Activated T-cell treated with anti-CD3 and anti-CD28 coated beads, Interleukin-2, amount 50 U/mL, for 72 hours (primary cell): Measurements from ENCODE around the gene GLB1L3. TPM values are rescaled to one million over a fixed set of nuclear protein-coding genes. Genes with fewer than 3 reads are reported as not detected.
"Not testable (repeated sequence)": the region's sequence is repeated elsewhere in the genome, so short reads cannot be mapped to it uniquely, and the experiment has no call there.

Experiments used
- ATAC-seq, 2 donors: fragments of 150-1000 bp; cut with Tn5 transposase; replicated peaks in 1 of 2; 2 replicates each; pipeline ENCODE4 v1.10.0; 2021; ENCODE audit warnings: moderate library complexity in 2 of 2, mild to moderate bottlenecking in 1 of 2
- DNase-seq, 2 donors: peaks; one replicate each; pipeline ENCODE4 v3.0.0; 2021 to 2022; ENCODE audit warnings: mixed read lengths in 1 of 2
- H3K27ac Mint-ChIP-seq: one replicate; pipeline ENCODE4 v1.8.0; 2022; ENCODE audit warnings: mild to moderate bottlenecking, moderate library complexity, mixed read lengths
- H3K27me3 Mint-ChIP-seq: one replicate; pipeline ENCODE4 v1.8.0; 2022; ENCODE audit warnings: low read depth, mixed read lengths
- H3K36me3 Mint-ChIP-seq, 2 donors: one replicate each; pipeline ENCODE4 v1.8.0; 2022; ENCODE audit warnings: mixed read lengths in 2 of 2, mild to moderate bottlenecking in 1 of 2; ENCODE audit not compliant: insufficient read depth in 2 of 2
- H3K4me1 Mint-ChIP-seq: one replicate; pipeline ENCODE4 v1.8.0; 2022; ENCODE audit warnings: low read depth, mixed read lengths
- H3K4me3 Mint-ChIP-seq, 2 donors: one replicate each; pipeline ENCODE4 v1.8.0; 2022; ENCODE audit warnings: mild to moderate bottlenecking in 2 of 2, mixed read lengths in 2 of 2, moderate library complexity in 2 of 2
- H3K9me3 Mint-ChIP-seq, 2 donors: one replicate each; pipeline ENCODE4 v1.8.0; 2022; ENCODE audit warnings: mixed read lengths in 2 of 2
- total RNA-seq, 2 donors: library from RNA; stranded (reverse); gene quantifications; one replicate each; pipeline ENCODE4 v1.2.3, GENCODE V29; 2022

The GLB1L3 gene
- total RNA-seq, 2 donors from 2014 or later: 13.0 to 13.6 TPM

DNA sequence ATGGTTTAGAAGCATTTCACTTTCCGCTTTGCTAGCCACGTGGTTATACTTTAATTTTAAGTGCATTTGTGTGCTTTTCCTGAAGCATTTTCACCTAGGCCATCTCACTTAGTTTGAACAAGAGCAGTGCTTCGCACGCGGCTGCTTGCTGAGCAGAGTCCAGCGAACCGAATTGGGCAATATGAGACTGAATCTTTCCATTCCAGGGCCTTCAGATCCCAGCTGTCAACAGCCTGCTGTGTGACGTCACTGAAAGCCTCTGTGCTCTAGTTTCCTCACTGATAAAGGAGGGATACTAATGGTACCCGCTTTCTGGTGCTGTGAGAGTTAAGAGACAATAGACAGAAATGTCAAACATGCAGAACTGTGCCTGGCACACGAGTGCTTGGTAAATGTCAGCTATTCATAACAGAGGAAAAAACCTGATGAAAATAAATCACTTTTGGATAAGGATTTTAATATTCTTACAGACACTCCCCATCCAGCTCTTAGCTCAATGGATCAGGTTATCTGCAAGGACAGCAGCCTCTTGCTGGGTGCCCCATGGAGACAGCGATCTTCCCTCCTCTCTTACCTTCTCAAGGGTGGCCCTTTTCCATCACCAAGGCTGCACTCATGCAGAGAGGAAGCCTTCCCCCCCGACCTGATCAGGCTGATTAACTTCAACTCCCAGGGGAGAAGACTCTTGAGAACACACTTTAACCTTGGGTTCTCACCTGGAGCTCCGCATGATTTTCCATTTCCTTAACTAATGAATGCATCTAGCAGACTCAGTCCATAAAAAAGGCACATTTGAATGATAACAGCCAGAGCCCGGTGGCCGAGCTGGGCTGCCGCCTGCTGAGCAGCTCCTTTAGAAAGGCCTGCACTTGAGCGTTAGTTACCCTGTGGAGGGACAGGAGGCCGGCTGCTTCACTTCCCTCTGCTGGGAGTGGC lies 3.5 kb upstream of the GLB1L3 start:
- ATAC-seq (no peak), DNase-seq (no peak)
- Mint-ChIP-seq H3K9me3 (no peaks in the 10 kb centered on the region), H3K27me3 (no peaks in the 10 kb centered on the region), H3K4me3 (peak overlapping the region; percentile 31 to 98), H3K4me1 (peaks cover 53% of the 10 kb centered on the region), H3K27ac (peak overlapping the region; percentile 20), H3K36me3 (peaks cover 1 to 6% of the 10 kb centered on the region in 2 donors)

DNA sequence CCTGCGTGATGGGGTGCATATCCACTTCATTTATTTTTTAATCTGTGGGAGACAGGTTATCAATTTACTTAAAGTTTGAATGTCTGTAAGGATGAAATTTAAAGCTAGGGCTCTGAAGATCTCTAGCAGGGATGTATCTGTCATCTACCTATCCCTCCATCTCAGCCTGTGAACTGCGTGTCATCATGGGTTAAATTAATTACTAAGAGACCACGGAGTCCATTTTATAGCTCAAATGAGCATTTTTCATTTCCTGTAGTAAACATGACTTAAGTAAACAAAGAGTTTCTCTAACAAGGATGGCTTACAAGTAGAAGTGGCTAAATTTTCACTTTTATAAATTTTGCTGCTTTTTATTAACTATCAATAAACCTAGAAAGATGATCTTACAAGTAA lies 2.9 kb upstream of the GLB1L3 start:
- Mint-ChIP-seq H3K9me3 (no peaks in the 10 kb centered on the region), H3K36me3 (peaks cover 3 to 8% of the 10 kb centered on the region in 2 donors), H3K27ac (peak overlapping the region; percentile 20), H3K4me1 (peaks cover 53% of the 10 kb centered on the region), H3K27me3 (no peaks in the 10 kb centered on the region), H3K4me3 (peak overlapping the region; percentile 31 to 98)
- ATAC-seq (no peak), DNase-seq (no peak)

DNA sequence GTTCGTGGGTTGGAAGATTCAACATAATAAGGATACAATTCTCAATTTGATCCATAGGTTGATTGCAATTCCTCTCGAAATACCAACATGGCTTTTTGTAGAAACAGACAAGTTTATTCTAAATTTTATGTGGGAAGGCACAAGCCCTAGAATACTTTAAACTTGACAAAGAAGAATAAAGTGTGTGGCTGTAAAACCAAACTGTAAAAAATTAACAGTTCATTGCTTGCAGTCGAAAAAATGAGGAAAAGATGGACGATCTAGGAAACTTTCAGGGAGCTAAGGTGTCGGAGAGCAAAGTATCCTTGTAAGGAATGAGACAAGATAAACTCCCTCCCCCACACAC lies 1.0 kb upstream of the GLB1L3 start:
- Mint-ChIP-seq H3K27ac (peak overlapping the region; percentile 97), H3K9me3 (no peaks in the 10 kb centered on the region), H3K4me1 (peaks cover 50% of the 10 kb centered on the region), H3K36me3 (peaks cover 5 to 8% of the 10 kb centered on the region in 2 donors), H3K27me3 (no peaks in the 10 kb centered on the region), H3K4me3 (peak overlapping the region; percentile 95 to 98)
- DNase-seq (no peak), ATAC-seq (no peak)

DNA sequence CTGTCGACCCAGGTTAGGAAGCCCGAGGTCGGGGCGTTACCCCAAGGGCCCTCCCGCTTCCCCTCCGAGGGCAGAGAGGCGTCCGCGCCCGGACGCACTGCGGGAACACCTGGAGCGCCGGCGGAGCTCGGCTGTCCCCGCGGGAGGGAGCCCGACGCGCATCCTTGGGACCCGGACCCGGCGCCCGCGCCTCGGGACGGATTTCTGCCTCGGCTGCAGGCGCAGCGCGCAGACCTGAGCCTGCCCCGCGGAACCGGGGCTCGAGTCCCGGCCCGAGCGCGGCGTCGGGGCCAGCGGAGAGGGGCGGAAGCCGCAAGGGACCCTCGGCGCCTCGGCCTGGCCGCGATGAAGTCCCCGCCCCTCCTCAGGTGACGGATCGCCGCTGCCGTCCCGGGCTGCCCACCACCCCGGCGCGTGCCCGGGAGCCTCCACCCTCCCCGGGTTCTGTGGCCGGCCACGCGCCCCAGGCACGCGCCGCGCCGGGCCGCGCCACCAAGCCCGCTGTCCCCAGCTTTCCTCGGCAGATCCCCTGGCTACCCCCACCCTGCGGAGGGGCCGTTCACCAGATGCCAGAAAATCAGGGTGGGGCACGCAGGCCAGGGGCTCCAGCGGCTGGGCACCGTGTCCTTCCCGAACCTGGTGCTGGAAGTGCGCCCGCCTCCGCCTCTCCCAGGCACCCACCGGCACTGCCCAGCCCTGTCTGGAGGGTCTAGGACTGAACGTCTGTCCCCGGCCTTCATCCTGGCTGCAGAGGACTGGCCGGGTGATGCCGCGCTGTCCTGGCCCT lies 410 bp downstream of the GLB1L3 start:
- H3K36me3 Mint-ChIP-seq: peaks cover 5 to 8% of the 10 kb centered on the region in 2 donors
- no peak overlapping the region for H3K27ac Mint-ChIP-seq
- DNase-seq (peak in 1 of 2 donors; percentile 36), ATAC-seq (peak; percentile 32 to 43)
- peak overlapping the region; percentile 95 to 98 for H3K4me3 Mint-ChIP-seq
- no peaks in the 10 kb centered on the region for H3K9me3 Mint-ChIP-seq
- peaks cover 40% of the 10 kb centered on the region for H3K4me1 Mint-ChIP-seq
- H3K27me3 Mint-ChIP-seq: no peaks in the 10 kb centered on the region

DNA sequence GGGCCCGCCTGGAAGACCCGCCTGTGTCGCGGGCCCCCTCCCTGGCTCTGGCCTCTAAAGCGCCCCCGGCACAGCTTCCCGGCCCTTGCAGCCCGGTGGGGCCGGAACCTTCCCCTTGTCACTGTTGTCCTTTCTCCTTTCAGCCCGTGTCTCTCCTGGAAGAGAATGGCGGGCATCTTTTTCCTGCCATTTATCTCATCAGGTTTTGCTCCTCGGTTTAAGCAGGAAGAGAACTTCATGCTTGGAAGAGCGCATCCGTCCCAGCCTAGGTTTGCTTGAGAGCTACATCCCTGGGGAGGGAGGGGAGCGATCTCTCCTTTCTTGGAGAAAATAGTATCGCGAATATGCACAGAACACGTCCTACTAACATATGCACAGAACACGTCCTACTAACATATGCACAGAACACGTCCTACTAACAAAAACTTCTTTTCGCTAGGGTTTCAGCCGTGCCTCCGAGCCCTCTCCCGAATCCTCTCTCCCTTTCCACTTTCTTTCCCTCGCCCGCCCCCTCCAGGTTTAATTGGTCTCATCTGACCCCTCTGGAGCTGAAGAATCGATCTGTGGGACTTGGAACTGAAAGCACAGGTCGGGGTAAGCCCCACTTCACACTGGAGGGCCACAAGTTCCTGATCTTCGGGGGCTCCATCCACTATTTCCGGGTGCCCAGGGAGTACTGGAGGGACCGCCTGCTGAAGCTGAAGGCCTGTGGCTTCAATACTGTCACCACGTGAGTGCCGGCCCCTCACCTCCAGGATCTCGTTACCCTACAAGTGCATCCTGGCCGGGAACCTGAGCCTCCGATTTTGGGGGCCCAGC lies 1.2 kb downstream of the GLB1L3 start:
- ATAC-seq (no peak), DNase-seq (no peak)
- Mint-ChIP-seq H3K27me3 (no peaks in the 10 kb centered on the region), H3K4me1 (peaks cover 36% of the 10 kb centered on the region), H3K36me3 (peaks cover 5 to 8% of the 10 kb centered on the region in 2 donors), H3K4me3 (peak overlapping the region; percentile 87 to 93), H3K9me3 (no peaks in the 10 kb centered on the region), H3K27ac (peak overlapping the region; percentile 58)

DNA sequence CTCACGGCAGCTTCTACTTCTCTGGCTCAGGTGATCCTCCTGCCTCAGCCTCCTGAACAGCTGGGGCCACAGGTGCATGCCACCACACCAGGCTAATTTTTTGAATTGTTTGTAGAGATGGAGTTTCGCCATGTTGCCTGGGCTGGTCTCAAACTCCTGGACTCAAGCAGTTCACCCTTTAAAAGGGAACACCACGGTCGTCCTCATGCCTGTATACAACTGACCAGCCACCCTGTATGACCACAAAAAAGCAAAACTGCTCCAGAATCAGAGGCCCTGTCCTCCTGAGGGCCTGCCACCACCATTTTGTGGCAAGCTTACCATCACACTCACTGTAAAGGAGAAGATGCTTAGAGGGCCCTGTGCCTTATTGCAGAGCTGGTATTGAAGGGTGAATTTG lies 2.2 kb downstream of the GLB1L3 start:
- ATAC-seq (no peak), DNase-seq (no peak)
- H3K36me3 Mint-ChIP-seq: peaks cover 5 to 8% of the 10 kb centered on the region in 2 donors
- H3K4me3 Mint-ChIP-seq: no peak overlapping the region
- H3K4me1 Mint-ChIP-seq: peaks cover 27% of the 10 kb centered on the region
- no peak overlapping the region for H3K27ac Mint-ChIP-seq
- no peaks in the 10 kb centered on the region for H3K27me3 Mint-ChIP-seq
- no peaks in the 10 kb centered on the region for H3K9me3 Mint-ChIP-seq

DNA sequence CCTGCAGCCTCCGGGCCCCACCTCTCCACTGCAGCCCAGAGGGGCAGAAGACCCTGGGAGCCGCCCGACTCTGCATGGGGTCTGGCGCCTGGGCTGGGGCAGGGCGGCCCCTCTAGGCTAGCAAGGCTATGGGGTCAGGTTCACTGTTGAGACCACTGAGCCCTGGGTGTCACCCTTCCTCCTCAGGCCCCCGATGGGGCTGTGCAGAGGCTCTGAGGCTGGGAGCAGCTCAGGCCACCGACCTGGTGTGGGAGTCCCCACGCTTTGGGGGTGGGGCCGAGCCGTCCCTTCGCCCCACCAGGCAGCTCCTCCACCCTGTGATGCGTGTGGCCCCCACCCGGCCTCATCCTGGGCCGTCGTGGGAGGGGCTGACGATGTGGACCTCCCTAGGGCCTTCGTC lies 5.5 kb downstream of the GLB1L3 start:
- H3K36me3 Mint-ChIP-seq, ATAC-seq, H3K9me3 Mint-ChIP-seq, H3K27ac Mint-ChIP-seq, H3K4me3 Mint-ChIP-seq, H3K4me1 Mint-ChIP-seq, H3K27me3 Mint-ChIP-seq, DNase-seq: not testable (repeated sequence)

DNA sequence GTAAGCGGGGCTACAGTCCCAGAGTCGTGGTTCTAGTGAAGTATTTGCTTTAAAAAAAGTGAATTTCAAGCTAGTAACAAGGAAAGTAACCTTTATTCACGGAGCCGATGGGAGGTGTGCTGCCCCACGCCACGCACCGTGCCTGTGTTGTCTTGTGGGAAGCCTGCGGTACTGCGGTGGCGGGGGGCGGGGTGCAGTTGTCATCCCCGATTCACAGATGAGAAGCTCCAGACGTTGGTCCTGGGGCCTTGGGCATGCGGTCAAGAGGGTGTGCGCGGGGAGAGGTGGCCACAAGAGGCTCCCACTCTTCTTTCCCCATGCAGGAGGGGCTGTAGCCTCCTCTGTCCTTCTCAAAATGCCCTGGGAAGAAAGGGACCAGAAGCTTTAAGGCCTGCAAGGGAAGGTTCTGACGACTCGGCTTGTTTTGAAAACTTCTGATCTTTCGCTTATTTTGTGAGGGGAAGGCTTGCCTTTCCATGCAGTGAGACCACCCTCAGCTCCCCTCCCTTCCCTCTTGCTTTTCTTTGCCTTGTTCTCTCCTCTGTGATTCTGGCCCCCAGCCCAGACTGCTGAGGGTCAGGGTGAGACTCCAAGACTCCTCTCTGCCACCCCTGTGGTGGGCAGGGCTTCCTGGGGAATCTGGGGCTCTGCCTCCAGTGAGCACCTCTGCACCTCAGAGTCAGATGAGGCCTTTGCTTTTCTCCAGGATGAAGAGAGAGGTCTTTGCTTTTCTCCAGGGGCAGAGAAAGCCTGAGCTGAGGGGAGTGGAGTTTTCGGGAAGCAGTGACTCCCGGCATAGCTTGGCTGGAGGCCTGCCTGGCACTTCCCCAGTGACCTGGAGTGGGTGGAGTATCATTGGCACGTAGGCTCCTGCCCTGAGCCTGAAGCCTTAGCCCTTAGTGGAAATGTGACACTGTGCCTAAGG lies 6.2 kb downstream of the GLB1L3 start:
- H3K27ac Mint-ChIP-seq: no peak overlapping the region
- ATAC-seq (no peak), DNase-seq (no peak)
- H3K36me3 Mint-ChIP-seq: peaks cover 1 to 3% of the 10 kb centered on the region in 2 donors
- H3K4me1 Mint-ChIP-seq: peaks cover under 1% of the 10 kb centered on the region
- no peak overlapping the region for H3K4me3 Mint-ChIP-seq
- no peaks in the 10 kb centered on the region for H3K27me3 Mint-ChIP-seq
- no peaks in the 10 kb centered on the region for H3K9me3 Mint-ChIP-seq

DNA sequence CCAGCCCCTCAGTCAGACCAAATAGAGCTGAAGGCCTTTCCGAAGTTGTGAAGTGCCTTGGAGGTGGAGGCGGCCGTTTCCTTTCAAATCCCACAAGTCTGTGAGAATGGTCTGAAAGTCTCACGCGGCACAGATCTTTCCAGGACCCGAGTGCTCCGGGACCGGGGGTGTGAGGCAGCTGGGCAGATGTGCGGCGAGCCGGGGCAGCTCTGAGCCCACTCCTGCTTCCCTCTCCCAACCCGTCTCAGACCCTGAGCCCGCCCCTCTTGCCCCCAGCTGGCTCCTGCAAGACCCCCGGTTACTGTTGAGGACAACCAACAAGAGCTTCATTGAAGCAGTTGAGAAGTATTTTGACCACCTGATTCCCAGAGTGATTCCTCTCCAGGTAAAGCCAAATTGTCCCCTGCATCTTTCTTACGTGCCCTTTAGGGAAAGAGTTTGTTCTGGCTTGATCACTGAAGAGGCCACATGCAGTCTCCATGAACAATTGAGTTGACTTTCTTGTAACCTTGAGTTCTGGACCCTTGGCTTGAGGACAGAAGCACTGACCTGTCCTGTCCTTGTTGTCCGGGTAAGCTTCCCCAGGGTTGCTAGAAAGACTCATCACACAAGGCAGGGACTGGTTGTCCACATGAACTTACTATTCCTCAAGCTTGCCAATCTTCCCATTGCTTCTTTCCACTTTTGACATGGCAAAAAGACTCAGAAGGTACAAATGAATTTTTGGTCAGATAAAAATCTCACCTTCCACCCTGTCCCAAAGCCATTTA lies 7.5 kb downstream of the GLB1L3 start:
- Mint-ChIP-seq H3K4me1 (no peaks in the 10 kb centered on the region), H3K27ac (no peak overlapping the region), H3K36me3 (no peaks in the 10 kb centered on the region), H3K4me3 (no peak overlapping the region), H3K9me3 (no peaks in the 10 kb centered on the region), H3K27me3 (no peaks in the 10 kb centered on the region)
- ATAC-seq (no peak), DNase-seq (no peak)

DNA sequence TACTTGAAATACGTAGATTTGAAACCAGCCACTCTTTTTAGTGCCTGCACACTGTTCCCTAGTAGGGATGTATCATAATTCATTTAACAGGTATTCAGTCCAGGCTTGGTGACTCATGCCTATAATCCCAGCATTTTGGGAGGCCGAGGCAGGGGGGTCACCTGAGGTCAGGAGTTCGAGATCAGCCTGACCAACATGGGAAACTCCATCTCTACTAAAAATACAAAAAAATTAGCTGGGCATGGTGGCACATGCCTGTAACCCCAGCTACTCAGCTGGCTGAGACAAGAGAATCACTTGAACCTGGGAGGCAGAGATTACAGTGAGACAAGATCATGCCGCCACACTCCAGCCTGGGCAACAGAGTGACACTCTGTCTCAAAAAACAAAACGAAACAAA lies 8.2 kb downstream of the GLB1L3 start:
- not testable (repeated sequence) for H3K9me3 Mint-ChIP-seq, H3K4me3 Mint-ChIP-seq, H3K4me1 Mint-ChIP-seq, DNase-seq, ATAC-seq, H3K27me3 Mint-ChIP-seq, H3K36me3 Mint-ChIP-seq, H3K27ac Mint-ChIP-seq

DNA sequence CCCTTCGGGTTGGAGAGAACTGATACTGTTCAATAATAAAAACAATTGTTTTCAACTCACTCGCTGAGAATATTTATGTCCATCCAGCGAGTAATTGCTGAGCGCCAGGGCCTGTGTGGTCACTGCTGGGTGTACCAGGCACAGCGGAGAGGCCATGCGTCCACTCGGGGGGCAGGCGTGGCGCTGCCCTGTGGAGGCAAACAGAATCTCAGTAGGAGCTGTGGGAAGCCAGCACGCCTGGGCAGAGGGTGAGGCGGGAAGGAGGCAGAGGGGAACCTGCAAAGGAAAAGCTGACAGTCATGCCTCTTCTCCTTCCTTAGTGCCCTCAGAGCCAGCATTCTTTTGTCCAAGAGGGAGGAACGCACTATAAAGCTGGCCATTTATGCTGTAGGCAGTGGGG lies 11.4 kb downstream of the GLB1L3 start:
- no peaks in the 10 kb centered on the region for H3K27me3 Mint-ChIP-seq
- H3K4me1 Mint-ChIP-seq: no peaks in the 10 kb centered on the region
- no peaks in the 10 kb centered on the region for H3K36me3 Mint-ChIP-seq
- DNase-seq: no peak
- ATAC-seq: no peak
- H3K27ac Mint-ChIP-seq: no peak overlapping the region
- H3K9me3 Mint-ChIP-seq: no peaks in the 10 kb centered on the region
- H3K4me3 Mint-ChIP-seq: no peak overlapping the region
